MCF 10A (cell line): ENCODE results near the gene VIL1. TPM values are rescaled to one million over a fixed set of nuclear protein-coding genes. Genes with fewer than 3 reads are reported as not detected.

Experiments used
- BruUV-seq: library from RNA; stranded (reverse); fragments of 400-500 nt; replicated peaks from 2 replicates; lab custom pipeline; 2021; lab: Mats Ljungman, UMichigan
- CTCF ChIA-PET: fragments of 300-600 bp; sonication (Branson Sonifier 250); formaldehyde crosslinking; extraction: SDS; loops from one replicate; lab custom pipeline; 2021; ENCODE audit warnings: antibody characterized with exemption, inconsistent platforms; lab: Yijun Ruan, JAX
- POLR2A ChIA-PET: fragments of 300-600, 350-650 bp; sonication (Branson Sonifier 250); formaldehyde crosslinking; extraction: SDS; loops from one replicate; lab custom pipeline; 2020; ENCODE audit warnings: antibody characterized with exemption, inconsistent platforms; lab: Yijun Ruan, JAX
- DNase-seq: peaks from one replicate; pipeline ENCODE4 v3.0.0-alpha.2; 2018; ENCODE audit not compliant: unreplicated experiment
- H3K27ac Mint-ChIP-seq: one replicate; pipeline ENCODE4 v1.8.0; 2022; ENCODE audit warnings: mild to moderate bottlenecking, low read depth, mixed read lengths; ENCODE audit not compliant: unreplicated experiment
- H3K27me3 Mint-ChIP-seq: one replicate; pipeline ENCODE4 v1.8.0; 2022; ENCODE audit warnings: mixed read lengths; ENCODE audit not compliant: insufficient read depth, unreplicated experiment
- H3K36me3 Mint-ChIP-seq: one replicate; pipeline ENCODE4 v1.8.0; 2022; ENCODE audit warnings: mild to moderate bottlenecking, moderate library complexity, mixed read lengths; ENCODE audit not compliant: insufficient read depth, unreplicated experiment
- H3K4me1 Mint-ChIP-seq: one replicate; pipeline ENCODE4 v1.8.0; 2022; ENCODE audit warnings: mixed read lengths; ENCODE audit not compliant: insufficient read depth, unreplicated experiment
- H3K4me3 Mint-ChIP-seq: one replicate; pipeline ENCODE4 v1.8.0; 2022; ENCODE audit warnings: mild to moderate bottlenecking, moderate library complexity, mixed read lengths; ENCODE audit not compliant: unreplicated experiment
- H3K9me3 Mint-ChIP-seq: one replicate; pipeline ENCODE4 v1.8.0; 2022; ENCODE audit warnings: mixed read lengths; ENCODE audit not compliant: unreplicated experiment
- CTCF ChIP-seq: fragments of 200-600 bp; IDR thresholded peaks from one replicate; pipeline ENCODE4 v1.8.0; 2022; ENCODE audit warnings: antibody characterized with exemption, mild to moderate bottlenecking; ENCODE audit not compliant: unreplicated experiment
- intact Hi-C: fragments of 100-400 bp; cut with micrococcal nuclease; formaldehyde crosslinking; loops from 2 replicates; pipeline ENCODE4 v1.14.1; 2022
- total RNA-seq: library from RNA; stranded (reverse); gene quantifications from 2 replicates; pipeline ENCODE4 v1.2.3, GENCODE V29; 2022

Gene VIL1
- total RNA-seq, 1 experiment from 2014 or later, result not detected

- H3K4me1 Mint-ChIP-seq, result peaks cover 12% of the 10 kb centered on the region
- H3K36me3 Mint-ChIP-seq, result peaks cover 16% of the 10 kb centered on the region
- H3K27ac Mint-ChIP-seq, result peak overlapping the region; percentile 90
- CTCF ChIA-PET, result interaction anchor here (0.5 to 6.4 kb wide), 18 partner anchors 7 to 1881 kb away, joined by 3 to 49 read pairs (median 4); partner anchors contain the start of genes AAMP, CATIP and PNKD
- no peaks in the 10 kb centered on the region for H3K27me3 Mint-ChIP-seq
- no TSS peak for BruUV-seq
- intact Hi-C loops, result loop anchor here (1.0 to 5.0 kb wide), 6 partner anchors 96 to 210 kb away; partner anchors contain the start of genes ARPC2, CNOT9, TMBIM1 and USP37
- no peak for TF ChIP-seq CTCF
- POLR2A ChIA-PET, result interaction anchor here (0.5 to 6.2 kb wide), 20 partner anchors 9 to 601 kb away, joined by 3 to 108 read pairs (median 4); partner anchors contain the start of genes AAMP, ARPC2, BCS1L and CATIP
- H3K9me3 Mint-ChIP-seq, result no peaks in the 10 kb centered on the region
- H3K4me3 Mint-ChIP-seq, result peak overlapping the region; percentile 98
- DNase-seq, result peak; percentile 63
These were observed 22.0 kb upstream of the VIL1 start for GRCh38 chr2:218396688-218397462.

DNA sequence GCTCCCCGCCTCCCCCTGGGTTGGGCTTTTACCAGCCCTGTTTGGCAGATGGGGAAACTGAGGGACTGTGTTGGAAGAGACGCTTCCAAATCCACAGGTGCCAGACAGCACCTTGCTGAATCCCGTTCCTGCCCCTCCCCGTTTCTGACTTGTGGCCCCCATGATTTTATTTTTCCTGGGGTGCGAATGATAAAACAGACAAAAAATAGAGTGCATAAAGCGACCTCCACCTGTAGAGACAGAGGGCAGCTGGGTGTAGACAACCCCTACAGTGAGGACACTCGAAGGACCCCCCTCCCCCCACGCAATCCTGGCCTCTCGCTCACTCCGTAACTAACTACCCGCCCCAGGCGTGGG, 21.5 kb upstream of the VIL1 start:
- ChIA-PET CTCF (interaction anchor here (0.8 to 6.4 kb wide), 7 partner anchors 41 to 125 kb away, joined by 3 to 49 read pairs (median 8); partner anchors contain the start of genes AAMP, CATIP and PNKD), POLR2A (interaction anchor here (0.6 to 6.2 kb wide), 14 partner anchors 9 to 181 kb away, joined by 3 to 108 read pairs (median 4); partner anchors contain the start of genes AAMP, ARPC2, PNKD and TMBIM1)
- no TSS peak for BruUV-seq
- peak overlapping the region; percentile 90 for H3K27ac Mint-ChIP-seq
- peak overlapping the region; percentile 98 for H3K4me3 Mint-ChIP-seq
- no peak for TF ChIP-seq CTCF
- no peaks in the 10 kb centered on the region for H3K27me3 Mint-ChIP-seq
- no peak for DNase-seq
- H3K36me3 Mint-ChIP-seq, result peaks cover 22% of the 10 kb centered on the region
- intact Hi-C loops, result loop anchor here (2.0 to 5.0 kb wide), 4 partner anchors 105 to 210 kb away; partner anchors contain the start of genes ARPC2, CNOT9, TMBIM1 and USP37
- H3K9me3 Mint-ChIP-seq, result no peaks in the 10 kb centered on the region
- H3K4me1 Mint-ChIP-seq, result peaks cover 12% of the 10 kb centered on the region

DNA sequence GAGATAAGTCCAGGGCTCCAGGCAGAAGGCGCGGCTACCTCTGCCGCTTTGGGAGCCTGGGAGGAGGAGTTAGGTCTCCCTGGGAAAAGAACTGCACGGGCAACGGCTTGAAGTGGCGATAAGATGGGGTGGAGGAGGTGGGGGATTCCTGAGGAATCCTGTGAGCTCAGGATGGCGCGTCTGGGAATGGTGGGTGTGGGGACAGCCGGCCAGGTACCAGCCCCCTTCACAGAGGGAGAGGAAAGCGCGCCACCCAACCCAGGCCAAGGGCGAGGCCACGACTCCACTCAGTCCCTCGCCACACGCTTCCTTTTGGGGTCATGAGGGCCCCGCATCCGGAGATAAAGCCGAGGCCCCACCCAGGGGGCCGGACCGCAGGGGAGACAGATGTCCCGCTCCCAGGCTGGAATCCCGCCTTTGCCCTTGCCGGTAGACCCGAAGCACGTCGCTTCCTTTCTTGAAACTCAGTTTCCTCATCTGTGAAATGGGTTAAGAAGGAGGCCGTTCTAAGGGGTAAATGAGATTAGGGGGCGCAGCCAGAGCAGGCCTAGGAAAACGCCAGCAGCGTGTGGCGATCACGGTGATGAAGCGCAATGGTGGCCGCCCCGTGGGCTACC, 21.0 kb upstream of the VIL1 start:
- peak; percentile 90 for DNase-seq
- Mint-ChIP-seq H3K27me3 (no peaks in the 10 kb centered on the region), H3K4me1 (peaks cover 12% of the 10 kb centered on the region), H3K36me3 (peaks cover 26% of the 10 kb centered on the region), H3K4me3 (peak overlapping the region; percentile 98), H3K27ac (peak overlapping the region; percentile 90), H3K9me3 (no peaks in the 10 kb centered on the region)
- intact Hi-C loops, result loop anchor here (2.0 to 5.0 kb wide), 4 partner anchors 105 to 211 kb away; partner anchors contain the start of genes ARPC2, CNOT9, TMBIM1 and USP37
- no peak for TF ChIP-seq CTCF
- CTCF ChIA-PET, result interaction anchor here (0.9 to 6.4 kb wide), 4 partner anchors 74 to 126 kb away, joined by 3 to 49 read pairs (median 12); partner anchors contain the start of genes AAMP and PNKD
- POLR2A ChIA-PET, result interaction anchor here (0.7 to 6.2 kb wide), 11 partner anchors 8 to 311 kb away, joined by 3 to 108 read pairs (median 5); partner anchors contain the start of genes AAMP, ARPC2, PNKD and TMBIM1
- BruUV-seq, result no TSS peak
